Eye (tissue), 1 donor: ENCODE data around the gene DENND1A.
"Not testable (repeated sequence)": the region's sequence is repeated elsewhere in the genome, so short reads cannot be mapped to it uniquely, and the experiment has no call there.

Source experiments
- DNase-seq: peaks from one replicate; pipeline ENCODE4 v3.0.0-alpha.2; 2015

DENND1A gene

DNA sequence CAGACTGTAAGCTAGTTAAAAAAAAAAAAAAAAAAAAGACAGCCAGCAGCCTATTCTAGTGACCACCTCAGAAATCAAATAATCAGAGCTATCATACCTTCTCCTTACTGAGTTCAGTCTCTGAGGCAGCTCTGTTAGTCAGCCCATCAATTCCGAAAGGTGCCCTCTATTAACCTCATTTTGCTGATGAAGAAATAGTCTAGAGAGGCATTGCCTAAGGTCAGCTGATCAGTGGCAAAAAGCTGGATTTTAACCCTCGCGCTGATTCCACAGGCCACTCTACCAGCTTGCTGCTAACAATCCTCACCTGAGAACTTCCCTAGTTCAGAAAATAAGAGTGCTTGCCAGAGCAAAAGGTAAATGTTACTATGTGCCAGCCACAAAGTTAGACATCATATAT, 172.0 kb downstream of the DENND1A start:
- no peak for DNase-seq

DNA sequence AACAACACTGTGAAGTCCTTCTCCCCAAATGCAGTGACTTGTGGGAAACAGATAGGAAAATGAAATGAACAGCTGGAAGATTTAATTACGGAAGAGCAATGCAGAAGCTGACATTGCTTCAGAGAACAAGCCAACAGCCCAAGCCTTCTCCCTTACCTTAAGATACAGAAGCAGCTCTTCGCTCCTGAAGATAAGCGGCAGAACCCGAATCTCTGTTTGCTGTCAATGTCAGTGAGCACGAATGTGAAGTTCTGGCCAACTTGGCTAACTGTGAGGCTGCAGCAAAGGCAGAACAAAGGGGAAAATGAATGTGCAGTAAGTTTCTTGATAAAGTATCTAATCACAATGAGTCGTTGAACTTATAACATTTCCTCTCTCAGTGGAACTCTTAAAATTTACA, 172.4 kb downstream of the DENND1A start:
- DNase-seq = no peak

DNA sequence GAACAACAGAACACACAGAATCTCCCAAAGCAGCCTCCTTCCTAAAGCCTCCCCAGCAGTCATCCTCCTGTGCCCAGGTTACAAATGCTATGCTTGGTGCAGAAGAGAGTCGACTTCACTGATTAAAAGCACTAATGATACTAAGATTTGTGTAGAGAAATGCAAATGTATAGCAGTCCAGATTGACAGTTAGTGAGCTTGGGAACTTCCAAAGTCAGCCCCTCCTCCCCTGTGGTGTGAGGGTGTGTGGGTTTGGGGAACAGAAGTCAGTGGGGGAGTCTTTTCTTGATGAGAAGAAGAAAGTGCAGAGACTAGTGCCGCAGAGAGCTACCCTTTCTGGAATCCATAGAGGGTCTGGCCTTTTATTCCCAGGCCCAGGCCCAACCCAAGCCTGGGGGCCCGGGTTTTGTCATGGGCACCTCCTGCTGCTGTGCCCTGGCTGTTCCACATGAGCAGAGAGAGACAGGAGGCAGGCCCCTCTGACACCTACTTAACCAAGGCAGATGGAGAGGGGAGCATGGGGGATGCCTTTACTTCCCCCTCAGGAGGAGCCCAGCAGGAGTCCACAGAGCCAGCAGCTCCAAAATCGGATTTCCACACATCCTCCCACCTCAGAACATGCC, 173.3 kb downstream of the DENND1A start:
- no peak for DNase-seq

DNA sequence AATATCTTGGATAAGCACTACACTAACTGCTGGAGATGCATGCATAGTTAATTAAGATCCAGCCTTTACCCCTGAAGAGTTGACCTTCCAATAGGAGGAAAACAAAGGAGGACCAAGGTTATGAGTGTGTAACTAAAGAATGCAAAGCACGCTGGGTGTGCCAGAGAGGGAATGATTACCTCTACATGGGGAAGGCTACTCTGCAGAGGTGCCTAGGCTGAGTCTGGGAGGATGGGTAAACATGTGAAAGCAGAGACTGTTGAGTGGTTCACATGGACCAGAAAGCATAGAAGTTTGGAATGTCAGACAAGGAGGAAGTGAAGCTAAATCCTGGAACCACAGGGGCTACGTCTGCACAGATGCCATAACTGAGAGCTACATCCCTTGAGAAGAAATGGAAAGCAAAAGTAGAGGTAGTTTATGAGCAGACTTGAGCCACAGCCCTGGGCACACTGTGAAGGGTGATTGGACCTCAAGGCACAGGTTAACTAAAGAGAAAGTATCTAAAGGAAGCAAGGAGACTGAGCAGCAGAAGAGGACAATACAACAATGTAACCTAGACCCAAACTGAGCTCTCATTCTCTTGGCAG, 176.2 kb downstream of the DENND1A start:
- DNase-seq = no peak

DNA sequence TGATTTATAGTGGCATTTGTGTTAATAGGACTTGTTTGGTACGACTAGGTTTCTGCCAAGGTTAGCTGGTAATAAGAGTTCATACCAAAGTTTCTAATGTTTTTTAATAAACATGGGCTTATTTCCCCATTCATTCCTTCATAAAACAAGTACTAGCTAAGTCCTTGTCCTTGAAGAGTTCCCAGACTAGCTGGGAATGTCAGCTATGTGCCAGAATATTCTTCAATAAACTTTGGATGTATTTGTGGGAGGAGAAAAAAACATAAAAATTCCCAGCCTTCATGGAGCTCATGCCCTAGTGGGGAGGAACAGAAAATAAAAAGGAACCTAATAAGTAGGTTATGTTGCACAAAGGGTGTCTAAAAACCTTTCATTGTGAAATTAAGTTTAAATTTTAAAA, 176.9 kb downstream of the DENND1A start:
- no peak for DNase-seq

DNA sequence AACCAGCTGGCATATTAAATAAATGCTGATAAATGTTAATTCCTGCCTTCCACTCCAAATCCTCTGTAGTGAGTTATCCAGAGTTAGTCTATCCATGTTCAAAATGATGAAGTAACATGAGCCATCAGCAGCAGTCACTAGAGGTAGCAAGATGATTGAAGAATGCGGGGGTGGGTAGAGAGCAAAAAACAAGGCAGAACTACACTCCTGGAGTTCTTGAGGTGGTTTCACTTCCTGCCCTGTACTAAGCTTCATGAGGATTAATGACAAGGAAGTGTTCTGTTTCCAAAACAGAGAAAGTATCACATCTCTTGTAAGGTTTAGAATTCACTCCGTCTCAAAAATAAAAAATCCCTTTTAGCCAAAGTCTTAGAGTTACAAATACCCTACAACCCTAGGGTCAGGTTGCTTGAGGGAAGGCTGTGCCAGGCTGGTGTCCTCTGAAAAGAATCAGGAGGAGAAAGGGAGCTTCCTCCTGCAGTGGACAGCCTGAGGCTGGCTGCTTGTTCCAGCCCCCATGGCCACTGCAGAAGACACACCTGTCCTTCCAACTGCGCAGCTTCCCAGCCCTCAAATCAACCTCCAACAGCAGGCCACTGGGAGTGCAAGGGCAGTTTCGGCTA, 180.2 kb downstream of the DENND1A start:
- DNase-seq = no peak

DNA sequence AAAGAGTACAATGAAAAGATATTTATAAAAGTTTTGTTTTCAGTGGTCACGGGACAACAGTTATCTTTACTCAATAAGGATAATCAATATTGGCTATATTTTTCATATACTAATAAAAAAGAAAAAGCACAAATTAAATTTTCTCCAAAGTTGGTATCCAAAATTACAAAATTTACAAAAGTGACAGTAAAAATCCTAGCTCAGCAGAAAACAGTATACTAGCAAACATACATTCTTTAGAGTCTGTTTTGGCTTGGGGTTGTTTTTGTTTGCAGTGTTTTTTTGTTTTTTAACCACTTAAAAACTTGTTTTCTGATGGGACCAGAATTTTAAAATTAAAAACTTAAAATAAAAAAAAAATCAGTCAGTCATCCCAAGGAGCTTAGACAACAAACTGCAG, 183.2 kb downstream of the DENND1A start:
- no peak for DNase-seq

DNA sequence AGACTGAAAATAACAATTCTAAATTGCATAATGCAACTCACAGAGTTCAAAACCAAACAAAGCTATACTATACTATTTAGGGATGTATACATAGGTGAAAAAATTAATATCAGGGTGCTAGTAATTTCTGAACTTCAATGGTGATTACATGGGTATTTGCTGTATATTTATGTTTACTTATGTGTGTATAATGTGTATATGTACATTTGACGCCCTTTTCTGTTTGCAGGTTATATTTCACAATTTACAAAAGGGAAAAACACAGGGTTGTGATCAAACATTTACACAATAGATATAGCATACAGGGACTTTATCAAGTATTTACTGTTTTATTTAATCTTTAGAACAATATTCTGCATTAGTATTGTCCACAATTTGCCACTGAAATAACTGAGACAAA, 184.0 kb downstream of the DENND1A start:
- DNase-seq = no peak

DNA sequence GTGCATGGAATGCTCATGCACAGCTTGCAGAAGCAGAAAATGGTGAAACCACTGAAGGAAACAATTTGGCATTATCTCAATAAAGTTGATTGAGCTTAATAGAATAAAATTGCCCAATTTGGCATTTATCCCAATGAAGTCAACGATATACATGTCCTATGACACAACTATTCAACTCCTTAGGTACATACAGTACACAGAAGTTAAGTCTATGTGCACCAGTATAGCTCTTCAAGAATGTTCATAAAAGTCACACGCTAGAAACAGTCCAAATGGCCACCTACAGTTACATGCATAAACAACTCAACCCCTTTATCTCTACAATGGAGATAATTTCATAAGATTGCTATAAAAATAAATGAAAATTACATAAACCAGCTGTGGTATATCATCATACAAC, 184.5 kb downstream of the DENND1A start:
- no peak for DNase-seq

DNA sequence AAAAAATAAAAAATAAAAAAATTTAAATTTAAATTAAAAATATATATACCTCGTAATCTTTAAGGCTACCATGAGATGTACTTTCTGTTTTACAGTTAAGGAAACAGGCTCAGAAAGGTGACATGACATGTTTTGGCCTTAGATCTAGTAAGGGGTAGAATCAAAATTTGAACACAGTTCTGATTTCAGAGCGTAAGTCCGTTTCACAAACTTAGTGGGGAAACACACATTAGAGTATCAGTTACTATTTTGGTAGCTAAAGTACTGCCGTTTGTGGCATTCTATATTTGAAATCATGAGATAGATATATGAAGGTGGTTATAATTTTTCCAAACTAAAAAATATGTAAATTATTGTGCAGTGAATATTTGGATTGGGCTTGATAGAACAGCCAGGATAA, 186.2 kb downstream of the DENND1A start:
- DNase-seq = no peak

DNA sequence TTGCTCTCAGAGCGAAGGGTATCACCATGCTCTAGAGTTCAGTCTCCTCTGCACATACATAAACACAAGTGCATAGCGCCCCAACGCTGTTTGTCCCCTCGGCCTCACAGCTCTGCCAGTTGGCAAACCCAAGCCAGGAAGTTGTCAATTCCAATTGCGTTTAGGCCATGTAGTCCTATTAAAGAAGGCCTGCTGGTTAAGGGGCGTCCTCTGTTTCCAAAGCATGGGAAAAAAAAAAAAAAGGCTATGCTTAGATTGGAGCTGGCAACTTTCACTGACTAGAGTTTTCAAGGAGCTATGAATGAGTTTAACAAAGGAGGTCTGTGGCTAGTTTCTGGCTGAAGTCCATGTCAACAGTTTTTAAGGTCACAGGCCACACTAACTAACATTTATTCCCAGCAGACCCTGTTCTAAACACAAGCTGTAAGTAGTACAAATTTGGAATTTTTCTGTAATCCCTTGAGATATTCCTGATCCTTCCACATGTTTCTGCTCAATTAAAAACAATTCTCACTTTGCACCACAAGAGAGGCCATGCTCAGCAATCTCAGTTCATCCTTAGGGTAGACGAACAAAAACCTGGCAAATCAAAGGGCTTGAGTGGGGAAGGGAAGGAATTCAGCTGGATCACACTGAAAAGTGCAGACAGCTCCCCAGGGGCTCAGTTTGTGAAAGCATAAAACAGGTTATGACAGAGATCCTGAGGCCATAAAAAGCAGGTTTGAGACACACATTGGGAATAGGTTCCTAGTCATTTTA, 187.7 kb downstream of the DENND1A start:
- peak; percentile 90 for DNase-seq

DNA sequence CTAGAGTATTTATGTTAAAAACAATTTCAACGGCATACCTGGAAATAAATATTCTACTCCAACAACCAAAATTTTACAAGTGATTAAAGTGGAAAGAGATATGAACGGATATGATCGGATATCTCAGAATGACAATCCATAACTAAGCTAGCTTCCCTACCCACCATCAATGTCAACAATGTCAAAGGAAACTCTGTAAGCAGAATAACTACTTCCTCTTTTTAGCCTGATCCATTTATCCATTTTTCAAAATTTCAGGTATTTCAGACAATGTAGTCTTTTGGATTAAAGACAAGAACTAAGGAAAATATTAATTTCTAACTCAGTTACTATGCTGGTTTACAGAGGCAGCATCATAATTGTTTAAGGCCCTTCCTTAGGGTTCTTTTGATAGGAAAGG, 188.7 kb downstream of the DENND1A start:
- no peak for DNase-seq

DNA sequence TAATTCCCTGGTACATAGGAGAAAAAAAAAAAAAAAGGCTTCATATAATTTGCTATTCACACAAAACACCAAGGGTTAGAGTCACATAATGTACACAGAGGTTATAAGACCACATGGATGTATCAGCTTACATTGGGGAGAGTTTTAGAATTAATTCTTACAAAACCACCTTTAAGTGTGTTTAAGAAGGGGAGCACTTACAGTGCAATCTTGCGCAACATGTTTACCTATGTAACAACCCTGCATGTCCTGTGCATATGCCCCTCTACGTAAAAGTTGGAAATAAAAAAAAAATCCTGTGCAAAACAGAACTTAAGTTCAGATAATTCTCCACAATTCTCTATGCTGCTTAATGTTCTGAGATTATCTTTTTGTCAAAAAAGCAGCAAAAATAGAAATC, 190.0 kb downstream of the DENND1A start:
- no peak for DNase-seq

DNA sequence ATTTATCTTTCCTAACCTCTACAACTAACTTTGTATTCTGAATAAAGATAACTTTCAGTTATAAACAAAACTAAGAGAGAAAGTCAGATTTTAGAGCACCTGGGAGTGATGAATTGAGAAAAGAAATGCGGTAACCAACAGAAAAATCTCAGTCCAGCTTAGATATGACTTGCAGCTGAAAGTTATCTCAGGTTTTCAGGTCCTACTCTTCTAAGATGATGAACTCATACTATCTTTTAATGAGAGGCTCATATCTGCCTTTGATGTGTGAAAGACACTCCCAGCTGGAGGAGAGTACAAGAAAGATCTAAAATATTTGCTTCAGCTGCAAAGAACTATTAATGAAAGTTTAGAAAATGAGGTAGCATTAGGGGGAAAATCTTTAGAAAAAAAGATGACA, 190.5 kb downstream of the DENND1A start:
- DNase-seq = no peak

DNA sequence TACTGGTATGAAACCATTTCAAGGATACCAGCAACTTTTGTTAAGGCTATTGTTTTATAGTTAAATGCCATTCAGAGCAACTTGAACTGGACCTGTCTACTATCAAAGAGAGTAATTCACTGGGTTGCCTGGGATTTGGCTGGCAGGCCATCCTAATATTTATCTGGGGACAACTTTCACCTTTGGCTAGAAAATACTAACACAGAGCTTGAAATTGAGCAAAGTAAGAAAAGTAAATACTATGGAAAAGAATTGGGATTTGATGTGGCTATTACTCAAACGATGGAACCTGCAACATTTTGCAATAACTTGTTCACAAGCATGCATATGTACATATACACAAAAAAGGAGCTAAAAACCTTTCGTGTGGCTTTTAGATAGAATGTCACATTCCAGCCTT, 191.3 kb downstream of the DENND1A start:
- DNase-seq = no peak

DNA sequence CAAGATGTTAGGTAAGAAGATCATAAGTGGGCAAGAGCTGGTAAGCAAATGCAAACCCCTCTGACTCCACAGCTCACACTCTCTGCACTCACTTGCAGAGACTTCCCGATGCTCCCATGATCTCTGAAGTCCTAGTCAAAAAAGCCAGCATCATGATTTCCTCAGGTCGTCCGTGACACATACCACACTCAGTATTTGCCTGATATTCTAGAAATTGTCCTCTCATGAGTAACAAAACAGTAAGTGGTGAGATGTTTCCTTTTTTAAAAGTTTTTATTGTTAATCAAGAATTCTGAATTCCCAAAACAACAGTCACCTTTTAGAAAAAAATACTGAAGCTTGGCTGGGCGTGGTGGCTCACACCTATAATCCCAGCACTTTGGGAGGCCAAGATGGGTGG, 194.6 kb downstream of the DENND1A start:
- DNase-seq = no peak

DNA sequence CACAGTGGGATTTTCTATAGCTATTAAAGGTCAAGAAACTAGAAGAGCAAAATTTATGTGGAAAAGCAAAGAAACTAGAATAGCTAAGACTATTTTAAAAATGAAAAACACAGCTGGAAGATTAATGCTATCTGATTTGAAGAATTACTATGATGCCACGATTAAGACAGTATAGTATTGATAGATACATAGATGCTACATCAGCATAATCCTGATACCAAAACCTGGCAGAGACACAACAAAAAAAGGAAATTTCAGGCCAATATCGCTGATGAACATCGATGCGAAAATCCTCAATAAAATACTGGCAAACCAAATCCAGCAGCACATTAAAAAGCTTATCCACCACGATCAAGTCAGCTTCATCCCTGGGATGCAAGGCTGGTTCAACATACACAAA, 201.4 kb downstream of the DENND1A start:
- DNase-seq = not testable (repeated sequence)

DNA sequence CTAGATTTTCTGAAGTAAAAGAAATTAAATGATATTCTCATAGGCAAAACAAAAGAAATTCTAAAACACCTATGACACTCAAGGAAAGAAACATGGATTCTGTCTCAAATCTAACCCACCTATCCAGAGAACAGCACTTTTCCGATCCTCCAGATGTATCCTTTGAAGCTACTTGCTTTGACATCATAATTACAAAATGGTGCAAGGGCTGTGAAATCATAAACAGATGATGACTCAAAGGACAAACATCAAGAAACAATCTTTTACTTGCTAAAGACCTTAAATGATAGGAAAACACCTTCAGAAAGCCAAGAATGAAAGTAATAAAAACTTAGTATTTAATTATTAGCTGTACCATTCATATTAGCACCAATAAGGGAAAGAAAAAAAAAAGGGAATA, 202.6 kb downstream of the DENND1A start:
- DNase-seq = no peak

DNA sequence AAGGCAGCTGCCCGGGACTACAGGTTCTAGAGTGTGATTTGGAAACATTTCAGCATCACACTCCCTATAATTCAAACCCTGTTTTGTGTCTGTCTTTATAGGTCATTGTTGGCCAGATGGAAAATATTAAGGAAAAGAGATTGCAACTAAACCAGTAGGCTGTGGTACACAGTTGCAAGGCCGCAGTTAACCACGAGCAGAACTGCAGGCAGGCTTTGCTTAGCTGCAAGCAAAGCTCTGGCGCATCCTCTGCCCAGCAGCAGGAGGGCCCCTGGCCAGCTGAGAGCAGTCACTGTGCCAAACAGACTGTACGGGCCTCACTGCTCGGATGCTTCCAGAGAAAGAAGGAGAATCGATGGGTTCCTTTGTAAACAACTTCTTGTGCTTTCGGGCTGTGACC, 204.5 kb downstream of the DENND1A start:
- DNase-seq = peak; percentile 82

DNA sequence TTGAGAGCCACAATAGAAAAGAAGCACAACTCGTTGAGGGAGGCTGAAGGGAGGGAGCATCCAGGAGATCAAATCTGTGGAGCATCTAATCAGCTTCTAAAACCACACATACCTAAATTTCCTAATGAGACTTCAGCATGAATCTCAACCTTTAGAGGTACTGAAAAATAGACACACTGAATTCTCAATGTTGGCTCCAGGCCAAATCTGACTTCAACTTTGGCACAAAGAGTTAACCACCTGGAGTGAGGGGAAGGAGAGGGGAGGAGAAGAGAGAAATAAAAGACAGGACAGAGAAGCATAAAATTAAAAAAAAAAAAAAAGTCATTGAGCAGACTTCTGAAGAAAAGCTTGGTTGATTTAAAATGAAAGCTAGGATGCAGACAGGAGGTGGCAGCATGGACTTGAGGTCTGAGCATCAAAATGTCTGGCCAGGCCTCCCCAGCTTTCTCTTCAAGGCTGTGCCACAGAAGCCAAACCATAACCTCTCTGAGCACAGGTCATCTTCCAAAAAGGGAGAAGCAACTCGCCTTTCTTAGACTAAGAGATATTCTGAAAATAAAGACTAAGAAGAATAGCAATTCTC, 205.6 kb downstream of the DENND1A start:
- DNase-seq = peak; percentile 61

DNA sequence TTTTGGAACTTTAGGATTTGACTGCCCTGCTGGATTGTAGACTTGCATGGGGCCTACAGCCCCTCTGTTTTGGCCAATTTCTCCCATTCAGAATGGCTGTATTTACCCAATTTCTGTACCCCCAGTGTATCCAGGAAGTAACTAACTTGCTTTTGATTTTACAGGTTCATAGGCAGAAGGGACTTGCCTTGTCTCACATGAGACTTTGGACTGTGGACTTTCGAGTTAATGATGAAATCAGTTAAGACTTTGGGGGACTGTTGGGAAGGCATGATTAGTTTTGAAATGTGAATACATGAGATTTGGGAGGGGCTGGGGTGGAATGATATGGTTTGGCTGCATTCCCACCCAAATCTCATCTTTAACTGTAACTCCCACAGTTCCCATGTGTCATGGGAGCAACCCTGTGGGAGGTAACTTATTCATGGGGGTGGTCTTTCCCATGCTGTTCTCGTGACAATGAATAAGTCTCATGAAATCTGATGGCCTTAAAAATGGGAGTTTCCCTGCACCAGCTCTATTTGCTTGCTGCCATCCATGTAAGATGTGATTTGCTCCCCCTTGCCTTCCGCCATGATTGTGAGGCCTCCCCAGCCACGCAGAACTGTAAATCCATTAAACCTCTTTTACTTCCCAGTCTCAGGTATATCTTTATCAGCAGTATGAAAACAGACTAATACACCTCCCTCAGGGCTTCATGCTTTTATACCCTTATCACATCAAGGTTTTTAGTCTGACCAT, 206.6 kb downstream of the DENND1A start:
- no peak for DNase-seq

DNA sequence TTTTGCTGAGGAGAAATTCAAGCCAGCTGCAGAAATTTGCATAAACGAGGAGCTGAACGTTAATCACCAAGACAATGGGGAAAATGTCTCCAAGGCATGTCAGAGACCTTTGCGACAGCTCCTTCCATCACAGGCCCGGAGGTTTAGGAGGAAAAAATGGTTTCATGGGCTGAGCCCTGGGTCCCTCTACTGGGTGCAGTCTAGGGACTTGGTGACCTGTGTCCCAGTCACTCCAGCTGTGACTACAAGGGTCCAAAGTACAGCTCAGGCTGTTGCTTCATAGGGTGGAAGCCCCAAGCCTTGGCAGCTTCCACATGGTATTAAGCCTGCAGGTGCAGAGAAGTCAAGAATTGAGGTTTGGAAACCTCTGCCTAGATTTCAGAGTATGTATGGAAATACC, 207.5 kb downstream of the DENND1A start:
- no peak for DNase-seq

DNA sequence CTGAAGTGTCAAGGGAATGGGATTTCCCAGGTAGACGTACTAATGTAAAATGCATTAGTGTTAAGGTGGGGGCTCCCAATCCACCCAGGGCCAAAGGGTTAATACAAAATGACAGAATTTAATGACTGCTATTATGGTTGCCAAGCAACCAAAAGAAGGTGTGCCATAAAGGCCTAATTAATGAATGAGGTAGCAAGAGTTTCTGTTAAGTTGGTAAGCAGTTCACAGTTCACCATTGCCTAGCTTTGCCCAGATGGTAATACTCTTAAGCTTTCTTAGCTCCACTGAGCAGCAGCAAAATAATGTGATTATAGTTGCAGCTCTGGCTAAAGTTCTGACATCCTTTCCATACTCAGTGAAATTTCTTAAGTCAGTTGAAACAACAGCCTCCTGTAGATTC, 211.7 kb downstream of the DENND1A start:
- DNase-seq = peak; percentile 50
